ENCODE data around the gene PRPF8. TPM values are rescaled to one million over a fixed set of nuclear protein-coding genes. Genes with fewer than 3 reads are reported as not detected.

The PRPF8 gene
- polyA plus RNA-seq, 1 of the 3 experiments (the other 2 are of a cell fraction): 149 TPM

DNA sequence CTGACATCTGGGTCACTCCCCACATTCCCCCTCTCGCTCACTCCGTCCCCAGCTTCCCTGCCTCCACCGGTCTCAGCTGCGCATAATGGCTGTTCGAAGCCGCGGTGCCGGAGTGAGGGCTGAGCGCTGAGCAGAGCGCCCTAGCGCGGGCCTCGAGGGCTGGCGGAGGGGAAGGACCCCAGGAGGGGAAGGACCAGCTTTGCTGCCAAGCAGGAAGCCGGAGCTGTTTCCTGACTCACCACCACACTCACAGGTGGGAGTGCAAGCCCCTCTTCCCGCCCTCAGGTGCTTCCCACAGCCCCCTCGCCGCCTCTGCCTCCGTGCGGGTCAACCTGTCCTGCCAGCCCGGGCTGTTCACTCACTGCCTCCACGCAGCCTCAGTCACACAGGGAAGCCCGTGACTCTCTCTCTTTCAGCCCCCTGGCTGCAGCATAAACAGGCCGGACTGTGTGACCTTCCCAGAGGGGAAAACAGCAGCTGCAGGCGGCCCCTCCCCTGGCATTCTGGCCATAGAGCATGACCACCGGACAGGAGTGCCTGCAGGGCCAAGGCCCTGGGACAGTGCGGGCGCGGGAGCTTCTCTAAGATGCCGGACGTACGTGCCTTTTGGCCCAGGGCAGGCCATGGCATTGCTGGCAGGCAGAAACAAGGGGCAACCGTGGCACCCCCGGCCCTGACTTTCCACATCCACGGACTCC is 79.7 kb downstream of the PRPF8 start:
- ChIA-PET CTCF (interaction anchor here (0.8 to 1.7 kb wide), 2 partner anchors 10 to 249 kb away, joined by 3 to 4 read pairs; no protein-coding TSS in a partner anchor), POLR2A (no interaction called here)
- no peak for DNase-seq
- no peaks in the 10 kb centered on the region for H3F3A ChIP-seq (replicated peaks; ENCODE audit: insufficient read depth)
- no peaks in the 10 kb centered on the region for H3K9me2 ChIP-seq
- H2AFZ ChIP-seq (ENCODE audit: low read depth): no peak overlapping the region
- H3K27me3 ChIP-seq (ENCODE audit: insufficient read depth): no peaks in the 10 kb centered on the region
- H4K20me1 ChIP-seq (ENCODE audit: insufficient read depth): no peaks in the 10 kb centered on the region
- no peaks in the 10 kb centered on the region for H3K79me2 ChIP-seq (ENCODE audit: insufficient read depth)
- H3K4me1 ChIP-seq (ENCODE audit: control insufficient read depth in 1 of 2, insufficient read depth in 2 of 2, low read depth in 1 of 2, low read length in 1 of 2): no peaks in the 10 kb centered on the region
- no peak overlapping the region for H3K9ac ChIP-seq
- H3K36me3 ChIP-seq (replicated peaks in 1 of 2; ENCODE audit: control insufficient read depth in 1 of 2, insufficient read depth in 2 of 2, low read length in 1 of 2): no peaks in the 10 kb centered on the region
- H3K27ac ChIP-seq (ENCODE audit: low read depth in 2 of 2, low read length in 1 of 2): no peak overlapping the region
- H3K9me3 ChIP-seq: no peaks in the 10 kb centered on the region
- no peak for TF ChIP-seq ELF1 (IDR thresholded peaks at IDR 0.05)
- no peak for TF ChIP-seq FOSL2 (IDR thresholded peaks at IDR 0.05; ENCODE audit: borderline replicate concordance, low read depth)
- H3K4me3 ChIP-seq (ENCODE audit: low read depth in 2 of 2, low read length in 1 of 2): no peak overlapping the region
- WGBS (ENCODE audit: low lambda C conversion rate): 91% methylated on average over 26 of the region's 35 CpGs
- H3K4me2 ChIP-seq: no peak overlapping the region

DNA sequence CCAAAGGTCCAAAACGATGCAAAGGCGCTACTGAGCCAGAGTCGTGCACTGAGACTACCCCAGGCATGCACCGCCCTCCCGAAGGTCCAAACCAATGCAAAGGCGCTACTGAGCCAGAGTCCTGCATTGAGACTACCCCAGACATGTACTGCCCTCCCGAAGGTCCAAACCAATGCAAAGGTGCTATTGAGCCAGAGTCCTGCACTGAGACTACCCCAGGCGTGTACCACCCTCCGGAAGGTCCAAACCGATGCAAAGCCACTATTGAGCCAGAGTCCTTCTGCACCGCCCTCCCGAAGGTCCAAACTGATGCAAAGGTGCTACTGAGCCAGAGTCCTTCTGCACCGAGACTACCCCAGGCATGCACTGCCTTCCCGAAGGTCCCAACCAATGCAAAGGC is 83.1 kb downstream of the PRPF8 start:
- H3K9ac ChIP-seq: no peak overlapping the region
- POLR2A ChIA-PET: no interaction called here
- H3K79me2 ChIP-seq (ENCODE audit: insufficient read depth): no peaks in the 10 kb centered on the region
- no peak overlapping the region for H3K4me3 ChIP-seq (ENCODE audit: low read depth in 2 of 2, low read length in 1 of 2)
- H4K20me1 ChIP-seq (ENCODE audit: insufficient read depth): no peaks in the 10 kb centered on the region
- TF ChIP-seq NFIC (IDR thresholded peaks at IDR 0.05; ENCODE audit: borderline replicate concordance) (no peak), RFX5 (IDR thresholded peaks at IDR 0.05; ENCODE audit: low read length) (no peak), GATA2 (CRISPR knock-in tag; IDR thresholded peaks at IDR 0.05) (no peak), FOXM1 (IDR thresholded peaks at IDR 0.05; ENCODE audit: low read depth) (no peak), ELF1 (IDR thresholded peaks at IDR 0.05) (no peak), POLR2AphosphoS5 (IDR thresholded peaks at IDR 0.05; ENCODE audit: low read depth, low read length) (no peak), SIN3A (IDR thresholded peaks at IDR 0.05; ENCODE audit: borderline replicate concordance, low read depth, low read length) (no peak), SMC3 (IDR thresholded peaks at IDR 0.05; ENCODE audit: low read depth, low read length) (no peak)
- TF ChIP-seq, protein P1, sequence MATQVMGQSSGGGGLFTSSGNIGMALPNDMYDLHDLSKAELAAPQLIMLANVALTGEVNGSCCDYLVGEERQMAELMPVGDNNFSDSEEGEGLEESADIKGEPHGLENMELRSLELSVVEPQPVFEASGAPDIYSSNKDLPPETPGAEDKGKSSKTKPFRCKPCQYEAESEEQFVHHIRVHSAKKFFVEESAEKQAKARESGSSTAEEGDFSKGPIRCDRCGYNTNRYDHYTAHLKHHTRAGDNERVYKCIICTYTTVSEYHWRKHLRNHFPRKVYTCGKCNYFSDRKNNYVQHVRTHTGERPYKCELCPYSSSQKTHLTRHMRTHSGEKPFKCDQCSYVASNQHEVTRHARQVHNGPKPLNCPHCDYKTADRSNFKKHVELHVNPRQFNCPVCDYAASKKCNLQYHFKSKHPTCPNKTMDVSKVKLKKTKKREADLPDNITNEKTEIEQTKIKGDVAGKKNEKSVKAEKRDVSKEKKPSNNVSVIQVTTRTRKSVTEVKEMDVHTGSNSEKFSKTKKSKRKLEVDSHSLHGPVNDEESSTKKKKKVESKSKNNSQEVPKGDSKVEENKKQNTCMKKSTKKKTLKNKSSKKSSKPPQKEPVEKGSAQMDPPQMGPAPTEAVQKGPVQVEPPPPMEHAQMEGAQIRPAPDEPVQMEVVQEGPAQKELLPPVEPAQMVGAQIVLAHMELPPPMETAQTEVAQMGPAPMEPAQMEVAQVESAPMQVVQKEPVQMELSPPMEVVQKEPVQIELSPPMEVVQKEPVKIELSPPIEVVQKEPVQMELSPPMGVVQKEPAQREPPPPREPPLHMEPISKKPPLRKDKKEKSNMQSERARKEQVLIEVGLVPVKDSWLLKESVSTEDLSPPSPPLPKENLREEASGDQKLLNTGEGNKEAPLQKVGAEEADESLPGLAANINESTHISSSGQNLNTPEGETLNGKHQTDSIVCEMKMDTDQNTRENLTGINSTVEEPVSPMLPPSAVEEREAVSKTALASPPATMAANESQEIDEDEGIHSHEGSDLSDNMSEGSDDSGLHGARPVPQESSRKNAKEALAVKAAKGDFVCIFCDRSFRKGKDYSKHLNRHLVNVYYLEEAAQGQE (IDR thresholded peaks at IDR 0.05; ENCODE audit: low read depth, low read length): no peak
- TF ChIP-seq, protein P2, sequence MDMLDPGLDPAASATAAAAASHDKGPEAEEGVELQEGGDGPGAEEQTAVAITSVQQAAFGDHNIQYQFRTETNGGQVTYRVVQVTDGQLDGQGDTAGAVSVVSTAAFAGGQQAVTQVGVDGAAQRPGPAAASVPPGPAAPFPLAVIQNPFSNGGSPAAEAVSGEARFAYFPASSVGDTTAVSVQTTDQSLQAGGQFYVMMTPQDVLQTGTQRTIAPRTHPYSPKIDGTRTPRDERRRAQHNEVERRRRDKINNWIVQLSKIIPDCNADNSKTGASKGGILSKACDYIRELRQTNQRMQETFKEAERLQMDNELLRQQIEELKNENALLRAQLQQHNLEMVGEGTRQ (IDR thresholded peaks at IDR 0.05; ENCODE audit: borderline replicate concordance, low read depth, low read length): no peak
- TF ChIP-seq, protein P3, sequence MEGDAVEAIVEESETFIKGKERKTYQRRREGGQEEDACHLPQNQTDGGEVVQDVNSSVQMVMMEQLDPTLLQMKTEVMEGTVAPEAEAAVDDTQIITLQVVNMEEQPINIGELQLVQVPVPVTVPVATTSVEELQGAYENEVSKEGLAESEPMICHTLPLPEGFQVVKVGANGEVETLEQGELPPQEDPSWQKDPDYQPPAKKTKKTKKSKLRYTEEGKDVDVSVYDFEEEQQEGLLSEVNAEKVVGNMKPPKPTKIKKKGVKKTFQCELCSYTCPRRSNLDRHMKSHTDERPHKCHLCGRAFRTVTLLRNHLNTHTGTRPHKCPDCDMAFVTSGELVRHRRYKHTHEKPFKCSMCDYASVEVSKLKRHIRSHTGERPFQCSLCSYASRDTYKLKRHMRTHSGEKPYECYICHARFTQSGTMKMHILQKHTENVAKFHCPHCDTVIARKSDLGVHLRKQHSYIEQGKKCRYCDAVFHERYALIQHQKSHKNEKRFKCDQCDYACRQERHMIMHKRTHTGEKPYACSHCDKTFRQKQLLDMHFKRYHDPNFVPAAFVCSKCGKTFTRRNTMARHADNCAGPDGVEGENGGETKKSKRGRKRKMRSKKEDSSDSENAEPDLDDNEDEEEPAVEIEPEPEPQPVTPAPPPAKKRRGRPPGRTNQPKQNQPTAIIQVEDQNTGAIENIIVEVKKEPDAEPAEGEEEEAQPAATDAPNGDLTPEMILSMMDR (IDR thresholded peaks at IDR 0.05): no peak
- TF ChIP-seq, protein P4, sequence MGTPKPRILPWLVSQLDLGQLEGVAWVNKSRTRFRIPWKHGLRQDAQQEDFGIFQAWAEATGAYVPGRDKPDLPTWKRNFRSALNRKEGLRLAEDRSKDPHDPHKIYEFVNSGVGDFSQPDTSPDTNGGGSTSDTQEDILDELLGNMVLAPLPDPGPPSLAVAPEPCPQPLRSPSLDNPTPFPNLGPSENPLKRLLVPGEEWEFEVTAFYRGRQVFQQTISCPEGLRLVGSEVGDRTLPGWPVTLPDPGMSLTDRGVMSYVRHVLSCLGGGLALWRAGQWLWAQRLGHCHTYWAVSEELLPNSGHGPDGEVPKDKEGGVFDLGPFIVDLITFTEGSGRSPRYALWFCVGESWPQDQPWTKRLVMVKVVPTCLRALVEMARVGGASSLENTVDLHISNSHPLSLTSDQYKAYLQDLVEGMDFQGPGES (IDR thresholded peaks at IDR 0.05; ENCODE audit: low read depth, low read length): no peak
- TF ChIP-seq, protein P5, sequence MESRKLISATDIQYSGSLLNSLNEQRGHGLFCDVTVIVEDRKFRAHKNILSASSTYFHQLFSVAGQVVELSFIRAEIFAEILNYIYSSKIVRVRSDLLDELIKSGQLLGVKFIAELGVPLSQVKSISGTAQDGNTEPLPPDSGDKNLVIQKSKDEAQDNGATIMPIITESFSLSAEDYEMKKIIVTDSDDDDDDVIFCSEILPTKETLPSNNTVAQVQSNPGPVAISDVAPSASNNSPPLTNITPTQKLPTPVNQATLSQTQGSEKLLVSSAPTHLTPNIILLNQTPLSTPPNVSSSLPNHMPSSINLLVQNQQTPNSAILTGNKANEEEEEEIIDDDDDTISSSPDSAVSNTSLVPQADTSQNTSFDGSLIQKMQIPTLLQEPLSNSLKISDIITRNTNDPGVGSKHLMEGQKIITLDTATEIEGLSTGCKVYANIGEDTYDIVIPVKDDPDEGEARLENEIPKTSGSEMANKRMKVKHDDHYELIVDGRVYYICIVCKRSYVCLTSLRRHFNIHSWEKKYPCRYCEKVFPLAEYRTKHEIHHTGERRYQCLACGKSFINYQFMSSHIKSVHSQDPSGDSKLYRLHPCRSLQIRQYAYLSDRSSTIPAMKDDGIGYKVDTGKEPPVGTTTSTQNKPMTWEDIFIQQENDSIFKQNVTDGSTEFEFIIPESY (IDR thresholded peaks at IDR 0.05; ENCODE audit: borderline replicate concordance, low read depth): no peak
- no peak overlapping the region for H3K27ac ChIP-seq (ENCODE audit: low read depth in 2 of 2, low read length in 1 of 2)
- 87% methylated on average over 3 of the region's 14 CpGs for WGBS (ENCODE audit: low lambda C conversion rate)
- no peaks in the 10 kb centered on the region for H3F3A ChIP-seq (replicated peaks; ENCODE audit: insufficient read depth)
- no peak overlapping the region for H3K4me2 ChIP-seq
- H3K4me1 ChIP-seq (ENCODE audit: control insufficient read depth in 1 of 2, insufficient read depth in 2 of 2, low read depth in 1 of 2, low read length in 1 of 2): no peaks in the 10 kb centered on the region
- H3K27me3 ChIP-seq (ENCODE audit: insufficient read depth): no peaks in the 10 kb centered on the region
- H3K9me3 ChIP-seq: no peaks in the 10 kb centered on the region
- H3K36me3 ChIP-seq (replicated peaks in 1 of 2; ENCODE audit: control insufficient read depth in 1 of 2, insufficient read depth in 2 of 2, low read length in 1 of 2): no peaks in the 10 kb centered on the region
- DNase-seq: no peak
- H3K9me2 ChIP-seq: no peaks in the 10 kb centered on the region
- CTCF ChIA-PET: no interaction called here
- H2AFZ ChIP-seq (ENCODE audit: low read depth): no peak overlapping the region
